CD14-positive monocyte (primary cell): ENCODE data around the gene BAHCC1. TPM values are rescaled to one million over a fixed set of nuclear protein-coding genes. Genes with fewer than 3 reads are reported as not detected.

Experiments used
- DNase-seq, 3 donors: peaks; one replicate each; pipeline ENCODE4 v3.0.0-alpha.2; 2011 to 2022
- H2AFZ ChIP-seq: 2 replicates; pipeline ENCODE4 v1.6.0; 2012; ENCODE audit warnings: mild to moderate bottlenecking, low read depth, low read length, inconsistent platforms; ENCODE audit not compliant: insufficient read depth, poor library complexity, severe bottlenecking
- H3K27ac ChIP-seq, 2 donors: 1 replicate in 1 of 2; 2 replicates in 1 of 2; pipeline ENCODE4 v1.5.1; 2012 to 2013; ENCODE audit warnings: low read length in 2 of 2, control low read depth in 1 of 2, inconsistent platforms in 1 of 2, low read depth in 1 of 2, mild to moderate bottlenecking in 1 of 2
- H3K27me3 ChIP-seq, 2 donors: one replicate each; pipeline versions ENCODE4 v1.6.0 to v1.6.1; 2011 to 2013; ENCODE audit warnings: low read length in 2 of 2; ENCODE audit not compliant: control insufficient read depth in 2 of 2, insufficient read depth in 2 of 2
- H3K36me3 ChIP-seq, 2 donors: replicated peaks in 1 of 2; 1 replicate in 1 of 2; 2 replicates in 1 of 2; pipeline versions ENCODE4 v1.5.1 to v1.6.1; 2012 to 2013; ENCODE audit warnings: low read length in 2 of 2, control low read depth in 1 of 2, inconsistent platforms in 1 of 2, mild to moderate bottlenecking in 1 of 2; ENCODE audit not compliant: insufficient read depth in 2 of 2, control insufficient read depth in 1 of 2
- H3K4me1 ChIP-seq, 2 donors: 1 replicate in 1 of 2; 2 replicates in 1 of 2; pipeline versions ENCODE4 v1.5.1 to v1.6.1; 2012 to 2013; ENCODE audit warnings: low read length in 2 of 2, control low read depth in 1 of 2, inconsistent platforms in 1 of 2, mild to moderate bottlenecking in 1 of 2, moderate library complexity in 1 of 2; ENCODE audit not compliant: insufficient read depth in 2 of 2, control insufficient read depth in 1 of 2
- H3K4me2 ChIP-seq: replicated peaks from 2 replicates; pipeline ENCODE3; 2012; ENCODE audit warnings: low read length, moderate library complexity, mild to moderate bottlenecking; ENCODE audit not compliant: poor library complexity, severe bottlenecking; ENCODE audit errors: extremely low read depth
- H3K4me3 ChIP-seq, 3 experiments: fragments of 200-600 bp in 1 of 3; sonication (generic) in 1 of 3; replicated peaks in 1 of 3; 1 replicate in 2 of 3; 2 replicates in 1 of 3; pipeline ENCODE4 v1.5.1; 2011 to 2013; ENCODE audit warnings: low read length in 3 of 3, mild to moderate bottlenecking in 3 of 3, control low read depth in 2 of 3, low read depth in 2 of 3, inconsistent platforms in 1 of 3, moderate library complexity in 1 of 3
- H3K79me2 ChIP-seq: 2 replicates; pipeline ENCODE4 v1.6.0; 2012; ENCODE audit warnings: mild to moderate bottlenecking, control low read depth, inconsistent platforms, low read length, moderate library complexity; ENCODE audit not compliant: insufficient read depth
- H3K9ac ChIP-seq: 2 replicates; pipeline ENCODE4 v1.6.0; 2017; ENCODE audit warnings: low read length, mild to moderate bottlenecking; ENCODE audit not compliant: insufficient read depth, poor library complexity, severe bottlenecking
- H3K9me3 ChIP-seq, 2 donors: replicated peaks in 1 of 2; 1 replicate in 1 of 2; 2 replicates in 1 of 2; pipeline versions ENCODE4 v1.5.1 to v1.6.1; 2012 to 2013; ENCODE audit warnings: low read length in 2 of 2, control low read depth in 1 of 2; ENCODE audit not compliant: control insufficient read depth in 1 of 2, insufficient read depth in 1 of 2
- H4K20me1 ChIP-seq: 2 replicates; pipeline ENCODE4 v1.6.0; 2012; ENCODE audit warnings: mild to moderate bottlenecking, low read length, control low read depth, moderate library complexity; ENCODE audit not compliant: insufficient read depth
- H3K27ac Mint-ChIP-seq, 7 donors: one replicate each; pipeline ENCODE4 v1.8.0; 2020; ENCODE audit warnings: mild to moderate bottlenecking in 7 of 7, mixed read lengths in 7 of 7, moderate library complexity in 6 of 7, inconsistent platforms in 2 of 7
- H3K27me3 Mint-ChIP-seq, 3 donors: one replicate each; pipeline ENCODE4 v1.8.0; 2021 to 2022; ENCODE audit warnings: low read depth in 3 of 3, mild to moderate bottlenecking in 3 of 3, mixed read lengths in 3 of 3, moderate library complexity in 3 of 3, inconsistent platforms in 1 of 3
- H3K36me3 Mint-ChIP-seq, 2 donors: one replicate each; pipeline ENCODE4 v1.8.0; 2020; ENCODE audit warnings: mixed read lengths in 2 of 2, inconsistent platforms in 1 of 2, mild to moderate bottlenecking in 1 of 2
- H3K4me1 Mint-ChIP-seq: one replicate; pipeline ENCODE4 v1.8.0; 2020; ENCODE audit warnings: mild to moderate bottlenecking, mixed read lengths
- H3K4me3 Mint-ChIP-seq, 2 donors: one replicate each; pipeline ENCODE4 v1.8.0; 2020; ENCODE audit warnings: mild to moderate bottlenecking in 2 of 2, mixed read lengths in 2 of 2, moderate library complexity in 1 of 2
- H3K9me3 Mint-ChIP-seq, 7 donors: one replicate each; pipeline ENCODE4 v1.8.0; 2020 to 2022; ENCODE audit warnings: mixed read lengths in 7 of 7, mild to moderate bottlenecking in 6 of 7, moderate library complexity in 6 of 7, inconsistent platforms in 2 of 7
- WGBS: methylation state at CpG from one replicate; pipeline ENCODE4 v1.1.5; 2013; ENCODE audit warnings: missing lambda C conversion rate; ENCODE audit not compliant: insufficient coverage; 5-methylcytosine and 5-hydroxymethylcytosine counted together
- intact Hi-C, 2 donors: fragments of 100-400 bp; cut with micrococcal nuclease; formaldehyde crosslinking; loops; one replicate each; pipeline versions ENCODE4 v1.15.0 to v1.15.1; 2023
- polyA plus RNA-seq, 3 donors: library from polyadenylated mRNA; depleted of rRNA in 1 of 3; unstranded in 2 of 3; stranded (reverse) in 1 of 3; fragments of 300-500 nt in 2 of 3; fragments of >200 nt in 1 of 3; fragmentation: Illumina TruSeq in 2 of 3; gene quantifications; 1 replicate in 2 of 3; 2 replicates in 1 of 3; pipeline ENCODE4 v1.2.3, GENCODE V29; 2012 to 2021
- TF ChIP-seq, protein P1 (sequence below): fragments of 200-600 bp; IDR thresholded peaks from one replicate; pipeline ENCODE4 v1.8.0; 2022; ENCODE audit warnings: antibody characterized with exemption, mild to moderate bottlenecking

BAHCC1 gene
- polyA plus RNA-seq, 3 donors = 0.11 to 8.8 (median 0.27) TPM

DNA sequence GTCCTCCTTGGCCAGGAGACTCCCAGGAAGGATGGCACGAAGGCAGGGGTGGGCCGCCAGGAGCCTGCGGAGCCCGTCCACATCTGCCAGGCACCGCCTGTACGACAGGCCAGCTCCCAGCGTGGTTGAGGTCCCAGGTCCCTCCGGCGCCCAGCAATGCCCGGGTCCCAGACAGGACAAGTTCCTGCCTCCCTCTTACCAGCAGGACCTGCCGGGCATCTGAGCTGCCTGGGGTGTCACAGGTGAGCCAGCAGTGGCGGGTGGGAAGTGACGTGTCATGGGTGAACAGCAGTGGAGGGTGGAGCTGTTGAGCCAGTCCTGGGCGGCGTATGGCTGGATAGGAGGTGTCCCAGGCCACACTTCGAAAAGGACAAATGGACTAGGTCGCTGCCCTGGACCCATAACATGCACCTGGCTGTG lies 15.7 kb upstream of the BAHCC1 start:
- Histone ChIP-seq H3K9ac (no peak overlapping the region), H3K27me3 (peaks cover 0 to 8% of the 10 kb centered on the region in 2 donors), H3K9me3 (no peaks in the 10 kb centered on the region), H2AFZ (no peak overlapping the region), H3K4me3 (no peak overlapping the region), H3K4me2 (no peak overlapping the region), H3K27ac (no peak overlapping the region), H4K20me1 (no peaks in the 10 kb centered on the region), H3K79me2 (no peaks in the 10 kb centered on the region), H3K4me1 (no peaks in the 10 kb centered on the region), H3K36me3 (no peaks in the 10 kb centered on the region)
- 85% methylated on average over 7 of the region's 17 CpGs for WGBS
- intact Hi-C loops = no loop called here
- DNase-seq = no peak
- Mint-ChIP-seq H3K27me3 (peaks cover 11 to 40% (median 30%) of the 10 kb centered on the region in 3 donors), H3K4me3 (no peak overlapping the region), H3K36me3 (no peaks in the 10 kb centered on the region), H3K27ac (no peak overlapping the region), H3K9me3 (no peaks in the 10 kb centered on the region), H3K4me1 (peaks cover 2% of the 10 kb centered on the region)
- TF ChIP-seq, protein P1, sequence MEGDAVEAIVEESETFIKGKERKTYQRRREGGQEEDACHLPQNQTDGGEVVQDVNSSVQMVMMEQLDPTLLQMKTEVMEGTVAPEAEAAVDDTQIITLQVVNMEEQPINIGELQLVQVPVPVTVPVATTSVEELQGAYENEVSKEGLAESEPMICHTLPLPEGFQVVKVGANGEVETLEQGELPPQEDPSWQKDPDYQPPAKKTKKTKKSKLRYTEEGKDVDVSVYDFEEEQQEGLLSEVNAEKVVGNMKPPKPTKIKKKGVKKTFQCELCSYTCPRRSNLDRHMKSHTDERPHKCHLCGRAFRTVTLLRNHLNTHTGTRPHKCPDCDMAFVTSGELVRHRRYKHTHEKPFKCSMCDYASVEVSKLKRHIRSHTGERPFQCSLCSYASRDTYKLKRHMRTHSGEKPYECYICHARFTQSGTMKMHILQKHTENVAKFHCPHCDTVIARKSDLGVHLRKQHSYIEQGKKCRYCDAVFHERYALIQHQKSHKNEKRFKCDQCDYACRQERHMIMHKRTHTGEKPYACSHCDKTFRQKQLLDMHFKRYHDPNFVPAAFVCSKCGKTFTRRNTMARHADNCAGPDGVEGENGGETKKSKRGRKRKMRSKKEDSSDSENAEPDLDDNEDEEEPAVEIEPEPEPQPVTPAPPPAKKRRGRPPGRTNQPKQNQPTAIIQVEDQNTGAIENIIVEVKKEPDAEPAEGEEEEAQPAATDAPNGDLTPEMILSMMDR = no peak

DNA sequence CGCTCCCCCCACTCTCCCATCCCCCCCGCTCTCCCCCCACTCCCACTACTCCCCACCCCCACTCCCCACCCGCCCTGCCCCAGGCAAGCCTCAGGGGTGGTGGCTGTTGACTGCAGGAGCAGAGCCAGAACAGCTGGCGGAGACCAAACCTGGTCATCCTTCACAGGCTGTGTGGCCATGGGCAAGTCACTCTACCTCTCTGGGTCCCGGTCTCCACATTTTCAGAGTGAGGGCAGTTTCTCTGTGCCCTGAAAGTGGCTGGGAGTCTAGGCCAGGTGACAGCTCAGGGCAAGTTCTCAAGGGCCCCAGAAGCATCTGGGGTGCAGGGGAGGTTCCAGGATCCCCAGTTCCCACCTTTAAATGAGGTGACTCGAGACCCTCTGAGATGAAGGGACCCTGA lies 15.1 kb upstream of the BAHCC1 start:
- Histone ChIP-seq H3K79me2 (no peaks in the 10 kb centered on the region), H2AFZ (no peak overlapping the region), H3K4me2 (no peak overlapping the region), H3K27me3 (peaks cover 0 to 8% of the 10 kb centered on the region in 2 donors), H3K4me1 (no peaks in the 10 kb centered on the region), H3K9me3 (no peaks in the 10 kb centered on the region), H3K27ac (no peak overlapping the region), H3K36me3 (no peaks in the 10 kb centered on the region), H3K4me3 (no peak overlapping the region), H4K20me1 (no peaks in the 10 kb centered on the region), H3K9ac (no peak overlapping the region)
- no peaks in the 10 kb centered on the region for H3K36me3 Mint-ChIP-seq
- DNase-seq = no peak
- no peak overlapping the region for H3K4me3 Mint-ChIP-seq
- H3K4me1 Mint-ChIP-seq = peaks cover 2% of the 10 kb centered on the region
- no peak overlapping the region for H3K27ac Mint-ChIP-seq
- TF ChIP-seq, protein P1 = no peak
- 100% methylated on average over 2 of the region's 6 CpGs for WGBS
- intact Hi-C loops = no loop called here
- H3K27me3 Mint-ChIP-seq = peaks cover 14 to 44% (median 29%) of the 10 kb centered on the region in 3 donors
- H3K9me3 Mint-ChIP-seq = peaks cover 0 to 1% (median 0%) of the 10 kb centered on the region in 7 donors
